ENCODE measurements around the gene ACTG1. TPM values are rescaled to one million over a fixed set of nuclear protein-coding genes. Genes with fewer than 3 reads are reported as not detected.

Gene ACTG1
- total and polyA plus RNA-seq, 9 of the 15 experiments (the other 6 are each of a cell fraction or from before 2014, with no cell fraction given) = 224 to 1,775 (median 568) TPM

DNA sequence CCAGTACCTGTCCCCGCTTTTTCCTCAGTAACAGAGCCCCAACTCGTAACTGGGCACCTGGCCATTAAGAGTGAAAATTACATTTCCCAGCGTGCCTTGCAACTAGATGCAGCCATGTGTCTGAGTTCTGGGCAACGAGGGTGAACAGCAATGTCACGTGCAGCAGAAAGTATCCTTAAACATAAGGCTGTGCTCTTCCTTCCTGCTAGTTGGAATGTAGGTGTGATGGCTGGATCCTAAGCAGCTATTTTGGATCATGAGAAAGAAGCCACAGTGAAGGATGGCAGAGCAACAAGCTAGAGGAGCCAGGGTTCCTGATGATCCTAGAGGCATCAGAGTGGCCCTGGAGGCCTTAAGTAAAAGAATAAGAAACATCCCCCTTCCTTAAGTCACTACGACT, 36.0 kb downstream of the ACTG1 start (continued):
- TF ChIP-seq ZNF197 (CRISPR knock-in tag; IDR thresholded peaks at IDR 0.05; ENCODE audit: low read depth) (no peak), FOXK1 (CRISPR knock-in tag; IDR thresholded peaks at IDR 0.05; ENCODE audit: borderline replicate concordance) (no peak), ELF1 (tag; IDR thresholded peaks at IDR 0.05) (no peak), RREB1 (CRISPR knock-in tag; IDR thresholded peaks at IDR 0.05) (no peak), CHD4 (IDR thresholded peaks at IDR 0.05; ENCODE audit: insufficient read depth, insufficient replicate concordance, low read depth, low read length, poor library complexity, severe bottlenecking) (no peak)
- TF ChIP-seq, protein P1, sequence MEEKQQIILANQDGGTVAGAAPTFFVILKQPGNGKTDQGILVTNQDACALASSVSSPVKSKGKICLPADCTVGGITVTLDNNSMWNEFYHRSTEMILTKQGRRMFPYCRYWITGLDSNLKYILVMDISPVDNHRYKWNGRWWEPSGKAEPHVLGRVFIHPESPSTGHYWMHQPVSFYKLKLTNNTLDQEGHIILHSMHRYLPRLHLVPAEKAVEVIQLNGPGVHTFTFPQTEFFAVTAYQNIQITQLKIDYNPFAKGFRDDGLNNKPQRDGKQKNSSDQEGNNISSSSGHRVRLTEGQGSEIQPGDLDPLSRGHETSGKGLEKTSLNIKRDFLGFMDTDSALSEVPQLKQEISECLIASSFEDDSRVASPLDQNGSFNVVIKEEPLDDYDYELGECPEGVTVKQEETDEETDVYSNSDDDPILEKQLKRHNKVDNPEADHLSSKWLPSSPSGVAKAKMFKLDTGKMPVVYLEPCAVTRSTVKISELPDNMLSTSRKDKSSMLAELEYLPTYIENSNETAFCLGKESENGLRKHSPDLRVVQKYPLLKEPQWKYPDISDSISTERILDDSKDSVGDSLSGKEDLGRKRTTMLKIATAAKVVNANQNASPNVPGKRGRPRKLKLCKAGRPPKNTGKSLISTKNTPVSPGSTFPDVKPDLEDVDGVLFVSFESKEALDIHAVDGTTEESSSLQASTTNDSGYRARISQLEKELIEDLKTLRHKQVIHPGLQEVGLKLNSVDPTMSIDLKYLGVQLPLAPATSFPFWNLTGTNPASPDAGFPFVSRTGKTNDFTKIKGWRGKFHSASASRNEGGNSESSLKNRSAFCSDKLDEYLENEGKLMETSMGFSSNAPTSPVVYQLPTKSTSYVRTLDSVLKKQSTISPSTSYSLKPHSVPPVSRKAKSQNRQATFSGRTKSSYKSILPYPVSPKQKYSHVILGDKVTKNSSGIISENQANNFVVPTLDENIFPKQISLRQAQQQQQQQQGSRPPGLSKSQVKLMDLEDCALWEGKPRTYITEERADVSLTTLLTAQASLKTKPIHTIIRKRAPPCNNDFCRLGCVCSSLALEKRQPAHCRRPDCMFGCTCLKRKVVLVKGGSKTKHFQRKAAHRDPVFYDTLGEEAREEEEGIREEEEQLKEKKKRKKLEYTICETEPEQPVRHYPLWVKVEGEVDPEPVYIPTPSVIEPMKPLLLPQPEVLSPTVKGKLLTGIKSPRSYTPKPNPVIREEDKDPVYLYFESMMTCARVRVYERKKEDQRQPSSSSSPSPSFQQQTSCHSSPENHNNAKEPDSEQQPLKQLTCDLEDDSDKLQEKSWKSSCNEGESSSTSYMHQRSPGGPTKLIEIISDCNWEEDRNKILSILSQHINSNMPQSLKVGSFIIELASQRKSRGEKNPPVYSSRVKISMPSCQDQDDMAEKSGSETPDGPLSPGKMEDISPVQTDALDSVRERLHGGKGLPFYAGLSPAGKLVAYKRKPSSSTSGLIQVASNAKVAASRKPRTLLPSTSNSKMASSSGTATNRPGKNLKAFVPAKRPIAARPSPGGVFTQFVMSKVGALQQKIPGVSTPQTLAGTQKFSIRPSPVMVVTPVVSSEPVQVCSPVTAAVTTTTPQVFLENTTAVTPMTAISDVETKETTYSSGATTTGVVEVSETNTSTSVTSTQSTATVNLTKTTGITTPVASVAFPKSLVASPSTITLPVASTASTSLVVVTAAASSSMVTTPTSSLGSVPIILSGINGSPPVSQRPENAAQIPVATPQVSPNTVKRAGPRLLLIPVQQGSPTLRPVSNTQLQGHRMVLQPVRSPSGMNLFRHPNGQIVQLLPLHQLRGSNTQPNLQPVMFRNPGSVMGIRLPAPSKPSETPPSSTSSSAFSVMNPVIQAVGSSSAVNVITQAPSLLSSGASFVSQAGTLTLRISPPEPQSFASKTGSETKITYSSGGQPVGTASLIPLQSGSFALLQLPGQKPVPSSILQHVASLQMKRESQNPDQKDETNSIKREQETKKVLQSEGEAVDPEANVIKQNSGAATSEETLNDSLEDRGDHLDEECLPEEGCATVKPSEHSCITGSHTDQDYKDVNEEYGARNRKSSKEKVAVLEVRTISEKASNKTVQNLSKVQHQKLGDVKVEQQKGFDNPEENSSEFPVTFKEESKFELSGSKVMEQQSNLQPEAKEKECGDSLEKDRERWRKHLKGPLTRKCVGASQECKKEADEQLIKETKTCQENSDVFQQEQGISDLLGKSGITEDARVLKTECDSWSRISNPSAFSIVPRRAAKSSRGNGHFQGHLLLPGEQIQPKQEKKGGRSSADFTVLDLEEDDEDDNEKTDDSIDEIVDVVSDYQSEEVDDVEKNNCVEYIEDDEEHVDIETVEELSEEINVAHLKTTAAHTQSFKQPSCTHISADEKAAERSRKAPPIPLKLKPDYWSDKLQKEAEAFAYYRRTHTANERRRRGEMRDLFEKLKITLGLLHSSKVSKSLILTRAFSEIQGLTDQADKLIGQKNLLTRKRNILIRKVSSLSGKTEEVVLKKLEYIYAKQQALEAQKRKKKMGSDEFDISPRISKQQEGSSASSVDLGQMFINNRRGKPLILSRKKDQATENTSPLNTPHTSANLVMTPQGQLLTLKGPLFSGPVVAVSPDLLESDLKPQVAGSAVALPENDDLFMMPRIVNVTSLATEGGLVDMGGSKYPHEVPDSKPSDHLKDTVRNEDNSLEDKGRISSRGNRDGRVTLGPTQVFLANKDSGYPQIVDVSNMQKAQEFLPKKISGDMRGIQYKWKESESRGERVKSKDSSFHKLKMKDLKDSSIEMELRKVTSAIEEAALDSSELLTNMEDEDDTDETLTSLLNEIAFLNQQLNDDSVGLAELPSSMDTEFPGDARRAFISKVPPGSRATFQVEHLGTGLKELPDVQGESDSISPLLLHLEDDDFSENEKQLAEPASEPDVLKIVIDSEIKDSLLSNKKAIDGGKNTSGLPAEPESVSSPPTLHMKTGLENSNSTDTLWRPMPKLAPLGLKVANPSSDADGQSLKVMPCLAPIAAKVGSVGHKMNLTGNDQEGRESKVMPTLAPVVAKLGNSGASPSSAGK (IDR thresholded peaks at IDR 0.05) = no peak

All from K562 (cell line).